22Rv1 (cell line): ENCODE results near the gene HS1BP3.

Source experiments
- H3K27ac ChIP-seq: fragments of 450-650 bp; 2 replicates; pipeline ENCODE4 v1.5.1; 2017
- ZFX ChIP-seq: fragments of 450-650 bp; IDR thresholded peaks from 2 replicates; pipeline ENCODE4 v1.6.1; 2017; ENCODE audit warnings: antibody characterized with exemption, borderline replicate concordance
- TF ChIP-seq, protein P1 (sequence below): fragments of 450-650 bp; IDR thresholded peaks from 2 replicates; pipeline ENCODE4 v1.5.1; 2017; ENCODE audit warnings: mild to moderate bottlenecking

The HS1BP3 gene

GRCh38 chr2:20674309-20674965 is 23.5 kb upstream of the HS1BP3 start:
- no peak overlapping the region for H3K27ac ChIP-seq
- TF ChIP-seq ZFX, result no peak
- TF ChIP-seq, protein P1, sequence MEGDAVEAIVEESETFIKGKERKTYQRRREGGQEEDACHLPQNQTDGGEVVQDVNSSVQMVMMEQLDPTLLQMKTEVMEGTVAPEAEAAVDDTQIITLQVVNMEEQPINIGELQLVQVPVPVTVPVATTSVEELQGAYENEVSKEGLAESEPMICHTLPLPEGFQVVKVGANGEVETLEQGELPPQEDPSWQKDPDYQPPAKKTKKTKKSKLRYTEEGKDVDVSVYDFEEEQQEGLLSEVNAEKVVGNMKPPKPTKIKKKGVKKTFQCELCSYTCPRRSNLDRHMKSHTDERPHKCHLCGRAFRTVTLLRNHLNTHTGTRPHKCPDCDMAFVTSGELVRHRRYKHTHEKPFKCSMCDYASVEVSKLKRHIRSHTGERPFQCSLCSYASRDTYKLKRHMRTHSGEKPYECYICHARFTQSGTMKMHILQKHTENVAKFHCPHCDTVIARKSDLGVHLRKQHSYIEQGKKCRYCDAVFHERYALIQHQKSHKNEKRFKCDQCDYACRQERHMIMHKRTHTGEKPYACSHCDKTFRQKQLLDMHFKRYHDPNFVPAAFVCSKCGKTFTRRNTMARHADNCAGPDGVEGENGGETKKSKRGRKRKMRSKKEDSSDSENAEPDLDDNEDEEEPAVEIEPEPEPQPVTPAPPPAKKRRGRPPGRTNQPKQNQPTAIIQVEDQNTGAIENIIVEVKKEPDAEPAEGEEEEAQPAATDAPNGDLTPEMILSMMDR, result no peak

- H3K27ac ChIP-seq, result no peak overlapping the region
- TF ChIP-seq, protein P1, result no peak
Observed at GRCh38 chr2:20673686-20674308, 22.9 kb upstream of the HS1BP3 start.

DNA sequence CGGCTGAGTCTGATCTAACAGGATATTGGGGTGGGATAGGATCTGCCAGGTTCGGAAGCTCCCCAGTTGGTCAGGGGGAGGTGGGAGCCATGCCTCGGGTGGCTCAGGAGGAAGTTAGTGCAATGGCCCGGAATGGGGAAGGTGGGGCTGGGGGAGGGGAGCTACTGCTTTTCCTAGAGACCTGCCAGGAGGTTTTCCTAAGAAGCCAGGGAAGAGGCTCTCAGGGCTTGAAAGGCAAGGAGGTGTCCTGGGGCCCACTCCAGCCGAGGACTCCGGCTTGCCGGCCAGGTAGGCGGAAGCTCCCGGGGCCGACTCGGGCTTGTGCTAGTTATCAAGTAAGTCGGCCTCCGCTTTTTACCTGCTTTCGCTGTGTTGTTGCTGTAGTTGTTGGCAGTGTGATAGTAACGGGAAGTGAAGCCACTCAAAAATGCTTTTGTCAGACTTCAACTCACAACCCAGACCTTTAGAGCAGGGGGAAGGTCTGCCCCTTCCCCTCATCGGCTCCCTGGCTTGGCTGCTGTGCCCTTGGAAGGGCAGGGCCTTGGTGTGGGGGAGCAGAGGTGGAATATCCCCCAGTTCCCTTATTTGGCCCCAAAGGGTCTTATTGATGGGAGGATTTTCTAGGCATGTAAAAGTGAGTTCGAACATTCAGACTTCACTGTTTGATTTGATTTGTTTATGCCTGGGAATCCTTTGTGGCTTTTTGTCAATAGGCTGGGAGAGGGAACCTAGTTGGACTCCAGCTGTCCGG is 21.5 kb upstream of the HS1BP3 start:
- no peak for TF ChIP-seq ZFX
- TF ChIP-seq, protein P1, result no peak
- no peak overlapping the region for H3K27ac ChIP-seq

DNA sequence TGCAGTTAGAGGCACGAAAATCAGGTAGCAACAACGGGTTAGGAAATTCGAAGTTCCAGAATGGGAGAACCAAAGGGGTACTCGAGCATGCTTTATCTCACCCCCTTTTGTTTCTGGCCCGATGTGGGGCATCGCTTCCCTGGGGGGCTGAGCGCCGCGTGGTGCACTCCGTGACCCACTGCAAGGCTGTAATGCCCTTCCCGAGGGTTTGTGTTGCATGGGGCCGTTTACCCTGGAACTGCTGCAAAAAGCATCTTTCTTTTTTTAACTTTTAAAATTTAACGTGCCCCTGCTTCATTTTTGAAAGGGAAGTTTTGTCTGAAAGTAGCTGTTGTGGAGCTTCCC is 20.8 kb upstream of the HS1BP3 start:
- TF ChIP-seq ZFX, result no peak
- TF ChIP-seq, protein P1, result no peak
- H3K27ac ChIP-seq, result no peak overlapping the region

- TF ChIP-seq, protein P1, result no peak
- TF ChIP-seq ZFX, result no peak
- no peak overlapping the region for H3K27ac ChIP-seq
Observed at GRCh38 chr2:20671036-20671735, 20.3 kb upstream of the HS1BP3 start.

DNA sequence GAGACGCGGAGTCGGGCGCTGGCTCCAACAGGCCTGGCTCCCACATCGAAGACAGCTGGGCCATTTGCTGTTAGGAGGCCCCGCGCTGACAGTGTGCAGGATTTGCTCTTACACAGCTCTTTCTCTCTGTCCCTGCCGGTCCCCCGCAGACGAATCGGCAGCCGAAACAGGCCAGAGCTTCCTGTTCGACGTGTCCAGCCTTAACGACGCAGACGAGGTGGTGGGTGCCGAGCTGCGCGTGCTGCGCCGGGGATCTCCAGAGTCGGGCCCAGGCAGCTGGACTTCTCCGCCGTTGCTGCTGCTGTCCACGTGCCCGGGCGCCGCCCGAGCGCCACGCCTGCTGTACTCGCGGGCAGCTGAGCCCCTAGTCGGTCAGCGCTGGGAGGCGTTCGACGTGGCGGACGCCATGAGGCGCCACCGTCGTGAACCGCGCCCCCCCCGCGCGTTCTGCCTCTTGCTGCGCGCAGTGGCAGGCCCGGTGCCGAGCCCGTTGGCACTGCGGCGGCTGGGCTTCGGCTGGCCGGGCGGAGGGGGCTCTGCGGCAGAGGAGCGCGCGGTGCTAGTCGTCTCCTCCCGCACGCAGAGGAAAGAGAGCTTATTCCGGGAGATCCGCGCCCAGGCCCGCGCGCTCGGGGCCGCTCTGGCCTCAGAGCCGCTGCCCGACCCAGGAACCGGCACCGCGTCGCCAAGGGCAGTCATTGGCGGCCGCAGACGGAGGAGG is 19.6 kb upstream of the HS1BP3 start:
- TF ChIP-seq ZFX, result no peak
- TF ChIP-seq, protein P1, result no peak
- H3K27ac ChIP-seq, result no peak overlapping the region
